HCT116 (cell line): ENCODE data around the gene STK35. TPM values are rescaled to one million over a fixed set of nuclear protein-coding genes. Genes with fewer than 3 reads are reported as not detected.

ENCODE experiments used
- ATAC-seq: fragments of 200-7000 bp; cut with Tn5 transposase; 2 replicates; pipeline ENCODE4 v1.9.1; 2020; ENCODE audit warnings: mild to moderate bottlenecking, moderate library complexity
- BruUV-seq: library from RNA; stranded (reverse); fragments of 400-500 nt; replicated peaks from 2 replicates; lab custom pipeline; 2021; lab: Mats Ljungman, UMichigan
- CTCF ChIA-PET: fragments of 300-600 bp; sonication (Branson Sonifier 250); formaldehyde crosslinking; loops from one replicate; lab custom pipeline; 2021; ENCODE audit warnings: antibody characterized with exemption; lab: Charles Lee
- POLR2A ChIA-PET: fragments of 300-600, 350-600 bp; sonication (Branson Sonifier 250); formaldehyde crosslinking; loops from one replicate; lab custom pipeline; 2021; ENCODE audit warnings: antibody characterized with exemption; lab: Charles Lee
- RAD21 ChIA-PET, 2 experiments: fragments of 300-600 bp; sonication (Branson Sonifier 250); formaldehyde crosslinking; loops; one replicate each; lab custom pipeline; 2023; ENCODE audit warnings: low total read pairs in 2 of 2; ENCODE audit not compliant: uncharacterized antibody in 2 of 2, unreplicated experiment in 2 of 2, low non-redundant PET in 1 of 2; lab: Charles Lee
- DNase-seq: peaks from one replicate; pipeline ENCODE4 v3.0.0-alpha.2; 2010; ENCODE audit warnings: low read depth, low spot score
- H2AFZ ChIP-seq: fragments of 200-600 bp; shearing (Covaris generic), sonication (generic); 2 replicates; pipeline ENCODE4 v1.6.1; 2017; ENCODE audit warnings: low read depth, mixed run types, mixed read lengths, antibody characterized with exemption, low read length; ENCODE audit not compliant: poor library complexity, severe bottlenecking
- H3K27ac ChIP-seq: 2 replicates; pipeline ENCODE4 v1.5.1; 2012; ENCODE audit warnings: low read depth, low read length
- H3K27me3 ChIP-seq: fragments of 200-600 bp; sonication (generic); 2 replicates; pipeline ENCODE4 v1.6.1; 2016; ENCODE audit warnings: mixed run types, low read length, mixed read lengths; ENCODE audit not compliant: insufficient read depth
- H3K36me3 ChIP-seq, 2 experiments: fragments of 200-500 bp in 1 of 2; fragments of 200-600 bp in 1 of 2; sonication (Bioruptor generic) in 1 of 2; sonication (generic) in 1 of 2; 2 replicates each; pipeline versions ENCODE4 v1.5.1 to v1.6.1; 2014 to 2016; ENCODE audit warnings: low read length in 2 of 2, inconsistent platforms in 1 of 2, mixed read lengths in 1 of 2, mixed run types in 1 of 2; ENCODE audit not compliant: insufficient read depth in 2 of 2, control insufficient read depth in 1 of 2
- H3K4me1 ChIP-seq, 2 experiments: fragments of 200-600 bp in 1 of 2; sonication (generic) in 1 of 2; 2 replicates each; pipeline versions ENCODE4 v1.5.1 to v1.6.1; 2012 to 2017; ENCODE audit warnings: low read length in 2 of 2, inconsistent platforms in 1 of 2, mild to moderate bottlenecking in 1 of 2, mixed read lengths in 1 of 2, mixed run types in 1 of 2, moderate library complexity in 1 of 2; ENCODE audit not compliant: insufficient read depth in 2 of 2, control insufficient read depth in 1 of 2
- H3K4me2 ChIP-seq: fragments of 200-600 bp; sonication (generic); 2 replicates; pipeline ENCODE4 v1.6.1; 2017; ENCODE audit warnings: mixed run types, low read length, mixed read lengths
- H3K4me3 ChIP-seq, 2 experiments: fragments of 200-600 bp in 1 of 2; sonication (generic) in 1 of 2; replicated peaks in 1 of 2; 2 replicates each; pipeline ENCODE4 v1.5.1; 2011 to 2016; ENCODE audit warnings: low read length in 2 of 2, control low read depth in 1 of 2, low read depth in 1 of 2, mild to moderate bottlenecking in 1 of 2, mixed read lengths in 1 of 2, mixed run types in 1 of 2
- H3K79me2 ChIP-seq: fragments of 200-600 bp; sonication (generic); 2 replicates; pipeline ENCODE4 v1.6.1; 2017; ENCODE audit warnings: mild to moderate bottlenecking, mixed run types, low read length, moderate library complexity, mixed read lengths; ENCODE audit not compliant: insufficient read depth
- H3K9ac ChIP-seq: fragments of 200-600 bp; sonication (generic); 2 replicates; pipeline ENCODE4 v1.6.1; 2016; ENCODE audit warnings: low read length, mixed read lengths
- H3K9me2 ChIP-seq: fragments of 200-600 bp; sonication (generic), shearing (Covaris generic); 2 replicates; pipeline ENCODE4 v1.6.1; 2017; ENCODE audit warnings: mixed run types, mild to moderate bottlenecking, moderate library complexity; ENCODE audit not compliant: insufficient read depth
- H3K9me3 ChIP-seq, 2 experiments: fragments of 200-500 bp in 1 of 2; fragments of 200-600 bp in 1 of 2; sonication (Bioruptor generic) in 1 of 2; sonication (generic) in 1 of 2; 2 replicates each; pipeline ENCODE4 v1.6.1; 2014 to 2017; ENCODE audit warnings: low read length in 2 of 2, mixed read lengths in 2 of 2, inconsistent platforms in 1 of 2, low read depth in 1 of 2, mild to moderate bottlenecking in 1 of 2, mixed run types in 1 of 2, moderate library complexity in 1 of 2; ENCODE audit not compliant: control insufficient read depth in 1 of 2, insufficient read depth in 1 of 2
- H4K20me1 ChIP-seq: fragments of 200-600 bp; sonication (generic), shearing (Covaris generic); 2 replicates; pipeline ENCODE4 v1.6.1; 2017; ENCODE audit warnings: mixed run types, mild to moderate bottlenecking, moderate library complexity; ENCODE audit not compliant: insufficient read depth
- CBX3 ChIP-seq: IDR thresholded peaks from 2 replicates; pipeline ENCODE4 v1.6.1; 2012; ENCODE audit warnings: low read depth
- CEBPB ChIP-seq: IDR thresholded peaks from 2 replicates; pipeline ENCODE4 v1.6.1; 2012; ENCODE audit warnings: low read depth
- EGR1 ChIP-seq: IDR thresholded peaks from 2 replicates; pipeline ENCODE4 v1.6.1; 2012; ENCODE audit warnings: low read depth
- ELF1 ChIP-seq: IDR thresholded peaks from 2 replicates; pipeline ENCODE4 v1.6.1; 2012; ENCODE audit warnings: low read depth, borderline replicate concordance
- EZH2 ChIP-seq: fragments of 200-600 bp; sonication (generic); IDR thresholded peaks from 2 replicates; pipeline ENCODE4 v1.6.1; 2017; ENCODE audit warnings: antibody characterized with exemption, mixed run types
- EZH2phosphoT487 ChIP-seq: fragments of 200-600 bp; IDR thresholded peaks from 2 replicates; pipeline ENCODE4 v1.6.1; 2018; ENCODE audit warnings: antibody characterized with exemption, borderline replicate concordance
- FOSL1 ChIP-seq: IDR thresholded peaks from 2 replicates; pipeline ENCODE4 v1.6.1; 2012; ENCODE audit warnings: low read depth
- JUND ChIP-seq: IDR thresholded peaks from 2 replicates; pipeline ENCODE4 v1.6.1; 2012
- RAD21 ChIP-seq: IDR thresholded peaks from 2 replicates; pipeline ENCODE4 v1.6.1; 2012; ENCODE audit warnings: low read depth, mild to moderate bottlenecking
- SIN3A ChIP-seq: IDR thresholded peaks from 2 replicates; pipeline ENCODE4 v1.6.1; 2012; ENCODE audit warnings: low read depth
- SP1 ChIP-seq: IDR thresholded peaks from 2 replicates; pipeline ENCODE4 v1.6.1; 2012; ENCODE audit warnings: low read depth
- SRF ChIP-seq: IDR thresholded peaks from 2 replicates; pipeline ENCODE4 v1.6.1; 2012; ENCODE audit warnings: low read depth
- TCF7L2 ChIP-seq: IDR thresholded peaks from 2 replicates; pipeline ENCODE4 v1.7.0; 2011; ENCODE audit warnings: borderline replicate concordance, inconsistent platforms; ENCODE audit not compliant: insufficient read depth, insufficient read length; ENCODE audit errors: extremely low read depth
- YY1 ChIP-seq: IDR thresholded peaks from 2 replicates; pipeline ENCODE4 v1.6.1; 2011; ENCODE audit warnings: low read length, low read depth, moderate library complexity, mild to moderate bottlenecking; ENCODE audit not compliant: insufficient replicate concordance; ENCODE audit errors: extremely low read depth
- ZFX ChIP-seq: fragments of 450-650 bp; IDR thresholded peaks from 2 replicates; pipeline ENCODE4 v1.6.1; 2017
- ZNF274 ChIP-seq: fragments of 200-500 bp; sonication (Bioruptor generic); IDR thresholded peaks from 2 replicates; pipeline ENCODE4 v1.6.1; 2014; ENCODE audit warnings: mild to moderate bottlenecking, low read depth, low read length, inconsistent platforms
- intact Hi-C: fragments of 100-400 bp; cut with micrococcal nuclease; formaldehyde crosslinking; loops from 2 replicates; pipeline ENCODE4 v1.10.0; 2022
- total RNA-seq: library from RNA; stranded (reverse); gene quantifications from one replicate; pipeline ENCODE4 v1.2.1, GENCODE V29; 2021; ENCODE audit not compliant: unreplicated experiment
- TF ChIP-seq, protein P1 (sequence below): IDR thresholded peaks from 2 replicates; pipeline ENCODE4 v1.6.1; 2011; ENCODE audit warnings: mild to moderate bottlenecking, low read length, moderate library complexity; ENCODE audit not compliant: insufficient replicate concordance; ENCODE audit errors: extremely low read depth
- TF ChIP-seq, protein P2 (sequence below): IDR thresholded peaks from 2 replicates; pipeline ENCODE4 v1.6.1; 2012
- TF ChIP-seq, protein P3 (sequence below): IDR thresholded peaks from 2 replicates; pipeline ENCODE4 v1.6.1; 2012; ENCODE audit warnings: low read depth

STK35 gene
- total RNA-seq, 1 experiment from 2014 or later = 32.8 TPM

DNA sequence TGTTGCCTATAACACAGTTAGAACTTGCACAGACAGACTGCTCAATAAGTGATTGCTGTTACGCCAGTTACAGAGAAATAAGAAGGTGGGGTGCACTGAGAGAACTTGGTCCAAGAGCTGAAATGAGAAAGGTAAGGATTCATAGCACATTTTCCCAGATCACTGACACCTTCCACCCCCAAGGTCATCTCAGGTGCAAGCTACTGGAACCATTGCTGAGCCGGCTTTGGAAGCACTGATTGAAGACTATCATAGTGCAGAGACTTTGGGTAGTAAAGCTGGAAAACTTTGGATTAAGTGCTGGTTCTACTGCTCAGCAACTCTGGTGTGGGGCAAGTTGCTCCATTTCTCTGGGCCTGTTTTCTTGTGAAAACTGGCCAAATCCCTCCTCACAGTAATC is 38.1 kb downstream of the STK35 start:
- H3K4me1 ChIP-seq = no peaks in the 10 kb centered on the region
- CTCF ChIA-PET = no interaction called here
- no peak overlapping the region for H3K4me3 ChIP-seq
- no peak overlapping the region for H3K27ac ChIP-seq
- H3K9ac ChIP-seq = no peak overlapping the region
- H3K79me2 ChIP-seq = peaks cover 73% of the 10 kb centered on the region
- BruUV-seq = no TSS peak
- H4K20me1 ChIP-seq = 0 out of 2 replicates have a peak, but pooled peaks cover 4% of the 10 kb centered on the region
- POLR2A ChIA-PET = no interaction called here
- H3K27me3 ChIP-seq = no peaks in the 10 kb centered on the region
- DNase-seq (no peak), ATAC-seq (no peak)
- intact Hi-C loops = no loop called here
- H3K36me3 ChIP-seq = no peaks in the 10 kb centered on the region; a peak in 1 of 4 replicates
- H3K4me2 ChIP-seq = no peak overlapping the region
- H3K9me2 ChIP-seq = no peaks in the 10 kb centered on the region
- RAD21 ChIA-PET = no interaction called here
- H3K9me3 ChIP-seq = no peaks in the 10 kb centered on the region
- H2AFZ ChIP-seq = no peak overlapping the region
- TF ChIP-seq ZFX = no peak
- no peak for TF ChIP-seq CEBPB
- no peak for TF ChIP-seq SIN3A
- TF ChIP-seq EGR1 = no peak
- TF ChIP-seq RAD21 = no peak
- TF ChIP-seq ZNF274 = no peak
- no peak for TF ChIP-seq FOSL1
- no peak for TF ChIP-seq SP1
- TF ChIP-seq, protein P1, sequence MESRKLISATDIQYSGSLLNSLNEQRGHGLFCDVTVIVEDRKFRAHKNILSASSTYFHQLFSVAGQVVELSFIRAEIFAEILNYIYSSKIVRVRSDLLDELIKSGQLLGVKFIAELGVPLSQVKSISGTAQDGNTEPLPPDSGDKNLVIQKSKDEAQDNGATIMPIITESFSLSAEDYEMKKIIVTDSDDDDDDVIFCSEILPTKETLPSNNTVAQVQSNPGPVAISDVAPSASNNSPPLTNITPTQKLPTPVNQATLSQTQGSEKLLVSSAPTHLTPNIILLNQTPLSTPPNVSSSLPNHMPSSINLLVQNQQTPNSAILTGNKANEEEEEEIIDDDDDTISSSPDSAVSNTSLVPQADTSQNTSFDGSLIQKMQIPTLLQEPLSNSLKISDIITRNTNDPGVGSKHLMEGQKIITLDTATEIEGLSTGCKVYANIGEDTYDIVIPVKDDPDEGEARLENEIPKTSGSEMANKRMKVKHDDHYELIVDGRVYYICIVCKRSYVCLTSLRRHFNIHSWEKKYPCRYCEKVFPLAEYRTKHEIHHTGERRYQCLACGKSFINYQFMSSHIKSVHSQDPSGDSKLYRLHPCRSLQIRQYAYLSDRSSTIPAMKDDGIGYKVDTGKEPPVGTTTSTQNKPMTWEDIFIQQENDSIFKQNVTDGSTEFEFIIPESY = no peak
- TF ChIP-seq, protein P2, sequence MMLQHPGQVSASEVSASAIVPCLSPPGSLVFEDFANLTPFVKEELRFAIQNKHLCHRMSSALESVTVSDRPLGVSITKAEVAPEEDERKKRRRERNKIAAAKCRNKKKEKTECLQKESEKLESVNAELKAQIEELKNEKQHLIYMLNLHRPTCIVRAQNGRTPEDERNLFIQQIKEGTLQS = no peak
- TF ChIP-seq JUND = no peak
- TF ChIP-seq CBX3 = no peak
- TF ChIP-seq EZH2phosphoT487 = no peak
- TF ChIP-seq EZH2 = no peak
- no peak for TF ChIP-seq YY1
- no peak for TF ChIP-seq ELF1
- TF ChIP-seq, protein P3, sequence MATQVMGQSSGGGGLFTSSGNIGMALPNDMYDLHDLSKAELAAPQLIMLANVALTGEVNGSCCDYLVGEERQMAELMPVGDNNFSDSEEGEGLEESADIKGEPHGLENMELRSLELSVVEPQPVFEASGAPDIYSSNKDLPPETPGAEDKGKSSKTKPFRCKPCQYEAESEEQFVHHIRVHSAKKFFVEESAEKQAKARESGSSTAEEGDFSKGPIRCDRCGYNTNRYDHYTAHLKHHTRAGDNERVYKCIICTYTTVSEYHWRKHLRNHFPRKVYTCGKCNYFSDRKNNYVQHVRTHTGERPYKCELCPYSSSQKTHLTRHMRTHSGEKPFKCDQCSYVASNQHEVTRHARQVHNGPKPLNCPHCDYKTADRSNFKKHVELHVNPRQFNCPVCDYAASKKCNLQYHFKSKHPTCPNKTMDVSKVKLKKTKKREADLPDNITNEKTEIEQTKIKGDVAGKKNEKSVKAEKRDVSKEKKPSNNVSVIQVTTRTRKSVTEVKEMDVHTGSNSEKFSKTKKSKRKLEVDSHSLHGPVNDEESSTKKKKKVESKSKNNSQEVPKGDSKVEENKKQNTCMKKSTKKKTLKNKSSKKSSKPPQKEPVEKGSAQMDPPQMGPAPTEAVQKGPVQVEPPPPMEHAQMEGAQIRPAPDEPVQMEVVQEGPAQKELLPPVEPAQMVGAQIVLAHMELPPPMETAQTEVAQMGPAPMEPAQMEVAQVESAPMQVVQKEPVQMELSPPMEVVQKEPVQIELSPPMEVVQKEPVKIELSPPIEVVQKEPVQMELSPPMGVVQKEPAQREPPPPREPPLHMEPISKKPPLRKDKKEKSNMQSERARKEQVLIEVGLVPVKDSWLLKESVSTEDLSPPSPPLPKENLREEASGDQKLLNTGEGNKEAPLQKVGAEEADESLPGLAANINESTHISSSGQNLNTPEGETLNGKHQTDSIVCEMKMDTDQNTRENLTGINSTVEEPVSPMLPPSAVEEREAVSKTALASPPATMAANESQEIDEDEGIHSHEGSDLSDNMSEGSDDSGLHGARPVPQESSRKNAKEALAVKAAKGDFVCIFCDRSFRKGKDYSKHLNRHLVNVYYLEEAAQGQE = no peak
- TF ChIP-seq TCF7L2 = no peak
- no peak for TF ChIP-seq SRF
- TF ChIP-seq, all 23 proteins: peak for 0
